ENCODE results near the gene NUCB1.

- TF ChIP-seq POLR2A (IDR thresholded peaks at IDR 0.05) (no peak), CTCF (IDR thresholded peaks at IDR 0.05) (no peak)
These were observed 26.4 kb upstream of the NUCB1 start for GRCh38 chr19:48873476-48874302.

Data from body of pancreas (tissue), 4 donors.